AG09309 (cell line): ENCODE data around the gene ACKR3.

Experiments used
- DNase-seq: peaks from one replicate; pipeline ENCODE4 v3.0.0-alpha.2; 2010; ENCODE audit warnings: low read depth
- H3K4me3 ChIP-seq: 2 replicates; pipeline ENCODE4 v1.5.1; 2011; ENCODE audit warnings: mild to moderate bottlenecking, low read depth, low read length, moderate library complexity; ENCODE audit not compliant: control insufficient read depth
- CTCF ChIP-seq: IDR thresholded peaks from 2 replicates; pipeline ENCODE4 v1.5.1; 2011; ENCODE audit warnings: mild to moderate bottlenecking, low read depth, low read length, inconsistent platforms; ENCODE audit not compliant: insufficient read depth, control insufficient read depth; ENCODE audit errors: missing control alignments

Gene ACKR3

GRCh38 chr2:236631281-236631855 lies 61.7 kb downstream of the ACKR3 start:
- DNase-seq: no peak
- no peak for TF ChIP-seq CTCF
- no peak overlapping the region for H3K4me3 ChIP-seq

GRCh38 chr2:236631856-236632291 lies 62.2 kb downstream of the ACKR3 start:
- no peak for DNase-seq
- no peak overlapping the region for H3K4me3 ChIP-seq
- no peak for TF ChIP-seq CTCF
